PFSK-1 (cell line): ENCODE results near the gene XYLT1.

ENCODE experiments used
- POLR2AphosphoS5 ChIP-seq: IDR thresholded peaks from 2 replicates; pipeline ENCODE4 v1.6.1; 2012; ENCODE audit warnings: low read depth, mild to moderate bottlenecking, control low read depth, low read length, moderate library complexity
- SIN3A ChIP-seq: IDR thresholded peaks from 2 replicates; pipeline ENCODE4 v1.6.1; 2012; ENCODE audit warnings: mild to moderate bottlenecking, low read length, moderate library complexity, borderline replicate concordance; ENCODE audit not compliant: insufficient read depth
- TAF1 ChIP-seq: IDR thresholded peaks from 2 replicates; pipeline ENCODE4 v1.6.1; 2012; ENCODE audit warnings: low read length, control low read depth, borderline replicate concordance; ENCODE audit not compliant: insufficient read depth
- TF ChIP-seq, protein P1 (sequence below), 2 experiments: IDR thresholded peaks; 2 replicates each; pipeline versions ENCODE4 v1.6.1 to v1.8.0; 2011 to 2012; ENCODE audit warnings: low read depth in 2 of 2, low read length in 2 of 2, control low read depth in 1 of 2, inconsistent platforms in 1 of 2, mild to moderate bottlenecking in 1 of 2, moderate library complexity in 1 of 2; ENCODE audit not compliant: insufficient read depth in 1 of 2

GRCh38 chr16:17177959-17178905 is 292.5 kb downstream of the XYLT1 start:
- TF ChIP-seq POLR2AphosphoS5: no peak
- no peak for TF ChIP-seq TAF1
- TF ChIP-seq, protein P1, sequence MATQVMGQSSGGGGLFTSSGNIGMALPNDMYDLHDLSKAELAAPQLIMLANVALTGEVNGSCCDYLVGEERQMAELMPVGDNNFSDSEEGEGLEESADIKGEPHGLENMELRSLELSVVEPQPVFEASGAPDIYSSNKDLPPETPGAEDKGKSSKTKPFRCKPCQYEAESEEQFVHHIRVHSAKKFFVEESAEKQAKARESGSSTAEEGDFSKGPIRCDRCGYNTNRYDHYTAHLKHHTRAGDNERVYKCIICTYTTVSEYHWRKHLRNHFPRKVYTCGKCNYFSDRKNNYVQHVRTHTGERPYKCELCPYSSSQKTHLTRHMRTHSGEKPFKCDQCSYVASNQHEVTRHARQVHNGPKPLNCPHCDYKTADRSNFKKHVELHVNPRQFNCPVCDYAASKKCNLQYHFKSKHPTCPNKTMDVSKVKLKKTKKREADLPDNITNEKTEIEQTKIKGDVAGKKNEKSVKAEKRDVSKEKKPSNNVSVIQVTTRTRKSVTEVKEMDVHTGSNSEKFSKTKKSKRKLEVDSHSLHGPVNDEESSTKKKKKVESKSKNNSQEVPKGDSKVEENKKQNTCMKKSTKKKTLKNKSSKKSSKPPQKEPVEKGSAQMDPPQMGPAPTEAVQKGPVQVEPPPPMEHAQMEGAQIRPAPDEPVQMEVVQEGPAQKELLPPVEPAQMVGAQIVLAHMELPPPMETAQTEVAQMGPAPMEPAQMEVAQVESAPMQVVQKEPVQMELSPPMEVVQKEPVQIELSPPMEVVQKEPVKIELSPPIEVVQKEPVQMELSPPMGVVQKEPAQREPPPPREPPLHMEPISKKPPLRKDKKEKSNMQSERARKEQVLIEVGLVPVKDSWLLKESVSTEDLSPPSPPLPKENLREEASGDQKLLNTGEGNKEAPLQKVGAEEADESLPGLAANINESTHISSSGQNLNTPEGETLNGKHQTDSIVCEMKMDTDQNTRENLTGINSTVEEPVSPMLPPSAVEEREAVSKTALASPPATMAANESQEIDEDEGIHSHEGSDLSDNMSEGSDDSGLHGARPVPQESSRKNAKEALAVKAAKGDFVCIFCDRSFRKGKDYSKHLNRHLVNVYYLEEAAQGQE (IDR thresholded peaks at IDR 0.05; ENCODE audit: insufficient read depth in 1 of 2, low read depth in 2 of 2, low read length in 2 of 2): peak; percentile 46 to 90; a peak in 3 of 4 replicates
- no peak for TF ChIP-seq SIN3A
